ENCODE data around the gene NCAM1. TPM values are rescaled to one million over a fixed set of nuclear protein-coding genes. Genes with fewer than 3 reads are reported as not detected.

NCAM1 gene
- total RNA-seq, 1 experiment from 2014 or later = 0.95 TPM

DNA sequence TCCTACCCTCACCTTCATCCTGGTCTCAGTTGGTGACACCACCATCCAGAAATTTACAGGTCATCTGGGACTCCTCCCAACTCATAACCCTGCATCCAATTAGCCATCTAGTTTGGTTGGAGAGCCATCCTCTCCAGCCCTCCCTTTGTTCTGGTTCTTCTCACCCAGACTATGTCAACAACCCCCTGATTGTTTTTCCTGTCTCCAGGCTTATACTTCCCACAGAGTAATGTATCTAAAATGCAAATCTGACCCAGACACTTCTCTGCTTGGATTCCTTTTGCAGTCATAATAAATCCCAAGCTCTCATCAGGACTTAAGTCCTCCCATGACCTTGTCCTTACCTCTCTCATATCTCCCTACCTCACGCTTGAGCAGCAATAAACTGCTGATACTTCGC lies 356.1 kb downstream of the NCAM1 start:
- H3K4me1 Mint-ChIP-seq (ENCODE audit: low read depth, unreplicated experiment) = peaks cover 6% of the 10 kb centered on the region
- H3K36me3 ChIP-seq (ENCODE audit: control insufficient read depth, insufficient read depth, low read length) = no peaks in the 10 kb centered on the region
- H3K4me1 ChIP-seq = peaks cover 10% of the 10 kb centered on the region
- H3K4me3 Mint-ChIP-seq (ENCODE audit: unreplicated experiment) = no peak overlapping the region
- H3K9me3 ChIP-seq = no peaks in the 10 kb centered on the region
- no peaks in the 10 kb centered on the region for H3K9me3 Mint-ChIP-seq (ENCODE audit: unreplicated experiment)
- no TSS peak for BruUV-seq (replicated peaks)
- no peak for DNase-seq
- H3K4me3 ChIP-seq (ENCODE audit: low read depth, low read length) = no peak overlapping the region
- intact Hi-C loops (cut with micrococcal nuclease; ENCODE audit: unreplicated experiment) = no loop called here
- H3K36me3 Mint-ChIP-seq (ENCODE audit: insufficient read depth, unreplicated experiment) = no peaks in the 10 kb centered on the region
- ChIA-PET POLR2A (no interaction called here), CTCF (no interaction called here)
- H3K27me3 ChIP-seq (replicated peaks; ENCODE audit: control insufficient read depth, insufficient read depth, low read length) = no peaks in the 10 kb centered on the region
- no peak overlapping the region for H3K27ac Mint-ChIP-seq (ENCODE audit: unreplicated experiment)
- no peaks in the 10 kb centered on the region for H3K27me3 Mint-ChIP-seq (ENCODE audit: insufficient read depth, unreplicated experiment)
- TF ChIP-seq, protein P1, sequence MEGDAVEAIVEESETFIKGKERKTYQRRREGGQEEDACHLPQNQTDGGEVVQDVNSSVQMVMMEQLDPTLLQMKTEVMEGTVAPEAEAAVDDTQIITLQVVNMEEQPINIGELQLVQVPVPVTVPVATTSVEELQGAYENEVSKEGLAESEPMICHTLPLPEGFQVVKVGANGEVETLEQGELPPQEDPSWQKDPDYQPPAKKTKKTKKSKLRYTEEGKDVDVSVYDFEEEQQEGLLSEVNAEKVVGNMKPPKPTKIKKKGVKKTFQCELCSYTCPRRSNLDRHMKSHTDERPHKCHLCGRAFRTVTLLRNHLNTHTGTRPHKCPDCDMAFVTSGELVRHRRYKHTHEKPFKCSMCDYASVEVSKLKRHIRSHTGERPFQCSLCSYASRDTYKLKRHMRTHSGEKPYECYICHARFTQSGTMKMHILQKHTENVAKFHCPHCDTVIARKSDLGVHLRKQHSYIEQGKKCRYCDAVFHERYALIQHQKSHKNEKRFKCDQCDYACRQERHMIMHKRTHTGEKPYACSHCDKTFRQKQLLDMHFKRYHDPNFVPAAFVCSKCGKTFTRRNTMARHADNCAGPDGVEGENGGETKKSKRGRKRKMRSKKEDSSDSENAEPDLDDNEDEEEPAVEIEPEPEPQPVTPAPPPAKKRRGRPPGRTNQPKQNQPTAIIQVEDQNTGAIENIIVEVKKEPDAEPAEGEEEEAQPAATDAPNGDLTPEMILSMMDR (IDR thresholded peaks at IDR 0.05; ENCODE audit: insufficient read depth in 1 of 2, low read depth in 1 of 2, low read length in 1 of 2, severe bottlenecking in 1 of 2, unreplicated experiment in 1 of 2) = no peak

DNA sequence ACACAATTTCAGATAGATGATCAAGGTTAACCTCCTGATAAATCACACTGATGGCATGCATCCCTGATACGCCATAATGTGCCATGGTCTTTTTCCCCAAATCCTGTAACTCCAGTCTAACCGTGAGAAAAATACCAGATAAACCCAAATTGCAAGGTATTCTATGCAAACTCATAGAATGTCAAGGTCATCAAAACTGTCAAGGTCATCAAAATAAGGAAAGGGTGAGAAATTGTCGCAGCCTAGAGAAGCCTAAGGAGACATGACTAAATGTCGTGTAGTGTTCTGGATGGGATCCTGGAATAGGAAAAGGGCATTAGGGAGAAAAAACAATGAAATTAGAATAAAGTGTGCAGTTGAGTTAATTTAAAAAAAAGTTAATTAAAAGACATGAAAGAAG lies 357.9 kb downstream of the NCAM1 start:
- Histone ChIP-seq H3K36me3 (ENCODE audit: control insufficient read depth, insufficient read depth, low read length) (no peaks in the 10 kb centered on the region), H3K4me1 (peaks cover under 1% of the 10 kb centered on the region; the same call in 1 of the 2 replicates), H3K27me3 (replicated peaks; ENCODE audit: control insufficient read depth, insufficient read depth, low read length) (no peaks in the 10 kb centered on the region), H3K4me3 (ENCODE audit: low read depth, low read length) (no peak overlapping the region), H3K9me3 (no peaks in the 10 kb centered on the region)
- POLR2A ChIA-PET = no interaction called here
- H3K27me3 Mint-ChIP-seq (ENCODE audit: insufficient read depth, unreplicated experiment) = no peaks in the 10 kb centered on the region
- H3K27ac Mint-ChIP-seq (ENCODE audit: unreplicated experiment) = no peak overlapping the region
- CTCF ChIA-PET = no interaction called here
- H3K4me3 Mint-ChIP-seq (ENCODE audit: unreplicated experiment) = no peak overlapping the region
- TF ChIP-seq, protein P1 (IDR thresholded peaks at IDR 0.05; ENCODE audit: insufficient read depth in 1 of 2, low read depth in 1 of 2, low read length in 1 of 2, severe bottlenecking in 1 of 2, unreplicated experiment in 1 of 2) = no peak
- H3K36me3 Mint-ChIP-seq (ENCODE audit: insufficient read depth, unreplicated experiment) = no peaks in the 10 kb centered on the region
- no TSS peak for BruUV-seq (replicated peaks)
- H3K9me3 Mint-ChIP-seq (ENCODE audit: unreplicated experiment) = no peaks in the 10 kb centered on the region
- H3K4me1 Mint-ChIP-seq (ENCODE audit: low read depth, unreplicated experiment) = no peaks in the 10 kb centered on the region
- no peak for DNase-seq
- intact Hi-C loops (cut with micrococcal nuclease; ENCODE audit: unreplicated experiment) = no loop called here

DNA sequence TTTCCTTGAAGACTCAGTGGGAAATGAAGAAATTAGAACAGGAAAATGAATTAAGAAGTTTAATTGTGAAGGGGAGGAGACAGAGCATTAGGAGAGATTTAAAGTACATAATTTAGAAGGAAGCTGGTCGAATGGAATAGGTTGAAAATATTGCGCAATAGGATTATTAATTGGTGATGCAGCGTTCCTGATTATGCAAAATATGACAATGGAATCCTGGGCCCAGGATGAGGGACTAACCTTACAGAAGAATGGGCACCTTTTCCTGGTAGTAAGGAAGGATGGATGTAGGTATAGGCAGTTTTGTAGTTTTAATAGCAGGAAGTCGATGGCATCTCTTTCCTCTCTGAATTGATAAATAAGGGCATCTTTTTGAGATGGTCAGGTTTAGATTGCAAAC lies 360.9 kb downstream of the NCAM1 start:
- intact Hi-C loops (cut with micrococcal nuclease; ENCODE audit: unreplicated experiment) = no loop called here
- H3K9me3 ChIP-seq = no peaks in the 10 kb centered on the region
- BruUV-seq (replicated peaks) = no TSS peak
- H3K4me1 ChIP-seq = no peaks in the 10 kb centered on the region
- H3K27me3 ChIP-seq (replicated peaks; ENCODE audit: control insufficient read depth, insufficient read depth, low read length) = no peaks in the 10 kb centered on the region
- Mint-ChIP-seq H3K4me1 (ENCODE audit: low read depth, unreplicated experiment) (no peaks in the 10 kb centered on the region), H3K4me3 (ENCODE audit: unreplicated experiment) (no peak overlapping the region), H3K9me3 (ENCODE audit: unreplicated experiment) (no peaks in the 10 kb centered on the region), H3K36me3 (ENCODE audit: insufficient read depth, unreplicated experiment) (no peaks in the 10 kb centered on the region), H3K27me3 (ENCODE audit: insufficient read depth, unreplicated experiment) (no peaks in the 10 kb centered on the region), H3K27ac (ENCODE audit: unreplicated experiment) (no peak overlapping the region)
- H3K4me3 ChIP-seq (ENCODE audit: low read depth, low read length) = no peak overlapping the region
- ChIA-PET POLR2A (no interaction called here), CTCF (no interaction called here)
- no peak for DNase-seq
- H3K36me3 ChIP-seq (ENCODE audit: control insufficient read depth, insufficient read depth, low read length) = no peaks in the 10 kb centered on the region
- TF ChIP-seq, protein P1 (IDR thresholded peaks at IDR 0.05; ENCODE audit: insufficient read depth in 1 of 2, low read depth in 1 of 2, low read length in 1 of 2, severe bottlenecking in 1 of 2, unreplicated experiment in 1 of 2) = no peak
